Measurements from ENCODE around the gene ENPP7.

GRCh38 chr17:79728169-79728907 lies 2.4 kb upstream of the ENPP7 start:
- TF ChIP-seq CTCF (IDR thresholded peaks at IDR 0.05) (no peak), POLR2A (IDR thresholded peaks at IDR 0.05) (no peak), EP300 (IDR thresholded peaks at IDR 0.05) (no peak)
